HG02759 (cell line): ENCODE measurements around the gene CEP68.

Experiments used
- ATAC-seq: cut with Tn5 transposase; IDR thresholded peaks from one replicate; pipeline ENCODE4 v1.9.1; 2021; ENCODE audit warnings: mild to moderate bottlenecking, moderate library complexity; ENCODE audit not compliant: unreplicated experiment

Gene CEP68

GRCh38 chr2:65057391-65058052 is 1.3 kb downstream of the CEP68 start:
- ATAC-seq = peak; percentile 30

DNA sequence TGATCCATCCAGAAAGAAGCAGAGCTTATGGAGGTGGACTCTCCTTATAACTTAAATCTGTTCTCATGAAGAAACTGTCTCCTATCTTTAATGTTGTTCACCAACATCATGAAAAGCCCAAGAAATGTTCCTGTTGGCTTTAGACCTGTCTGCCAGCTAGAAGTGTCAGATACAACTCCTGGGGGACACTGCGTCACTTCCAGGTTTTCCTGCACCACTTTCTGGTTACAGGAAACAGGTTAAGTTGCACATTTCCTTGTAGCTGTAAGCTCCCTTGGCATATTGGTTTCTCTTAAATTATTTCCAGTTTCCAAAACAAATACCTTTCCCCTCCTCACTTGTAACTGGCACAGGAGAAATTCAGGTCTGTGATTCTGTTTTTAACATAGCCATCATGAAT is 2.9 kb downstream of the CEP68 start:
- no peak for ATAC-seq

DNA sequence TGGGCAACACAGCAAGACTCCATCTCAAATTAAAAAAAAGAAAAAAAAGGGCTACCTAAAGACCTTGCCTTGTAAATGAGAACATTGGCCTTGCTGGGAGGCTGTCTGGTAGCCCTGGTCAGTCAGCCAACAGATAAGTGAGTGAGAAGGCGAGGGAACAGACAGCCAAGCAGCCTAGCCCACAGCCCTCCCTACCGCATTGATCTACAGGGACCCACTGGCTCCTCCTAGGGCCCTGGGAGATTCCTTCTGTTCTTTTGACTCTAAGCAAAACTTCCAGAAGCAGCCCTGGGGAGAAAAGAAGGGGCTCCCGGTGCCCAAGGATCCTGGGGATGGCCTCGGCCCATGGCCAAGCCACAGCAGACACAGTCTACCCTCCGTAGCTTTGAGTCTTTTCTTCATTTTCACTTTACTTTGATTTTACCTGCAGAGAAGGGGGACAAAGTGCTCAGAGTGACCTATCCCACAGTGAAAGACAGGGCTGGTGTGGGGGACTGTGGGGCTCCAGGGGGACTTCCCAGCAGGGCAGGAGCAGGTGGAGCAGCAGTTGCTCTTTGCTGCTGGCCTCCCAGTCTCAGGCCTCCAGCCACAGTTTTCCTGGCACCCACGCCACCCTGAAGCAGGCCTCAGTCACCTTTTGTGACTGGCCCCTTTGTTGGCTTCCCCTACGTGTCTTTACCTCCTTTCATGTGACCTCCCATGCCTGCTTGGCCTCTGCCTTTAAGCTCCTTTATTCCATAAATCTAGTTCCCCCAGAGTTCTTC is 5.1 kb downstream of the CEP68 start:
- no peak for ATAC-seq

GRCh38 chr2:65061910-65062339 is 5.7 kb downstream of the CEP68 start:
- no peak for ATAC-seq

DNA sequence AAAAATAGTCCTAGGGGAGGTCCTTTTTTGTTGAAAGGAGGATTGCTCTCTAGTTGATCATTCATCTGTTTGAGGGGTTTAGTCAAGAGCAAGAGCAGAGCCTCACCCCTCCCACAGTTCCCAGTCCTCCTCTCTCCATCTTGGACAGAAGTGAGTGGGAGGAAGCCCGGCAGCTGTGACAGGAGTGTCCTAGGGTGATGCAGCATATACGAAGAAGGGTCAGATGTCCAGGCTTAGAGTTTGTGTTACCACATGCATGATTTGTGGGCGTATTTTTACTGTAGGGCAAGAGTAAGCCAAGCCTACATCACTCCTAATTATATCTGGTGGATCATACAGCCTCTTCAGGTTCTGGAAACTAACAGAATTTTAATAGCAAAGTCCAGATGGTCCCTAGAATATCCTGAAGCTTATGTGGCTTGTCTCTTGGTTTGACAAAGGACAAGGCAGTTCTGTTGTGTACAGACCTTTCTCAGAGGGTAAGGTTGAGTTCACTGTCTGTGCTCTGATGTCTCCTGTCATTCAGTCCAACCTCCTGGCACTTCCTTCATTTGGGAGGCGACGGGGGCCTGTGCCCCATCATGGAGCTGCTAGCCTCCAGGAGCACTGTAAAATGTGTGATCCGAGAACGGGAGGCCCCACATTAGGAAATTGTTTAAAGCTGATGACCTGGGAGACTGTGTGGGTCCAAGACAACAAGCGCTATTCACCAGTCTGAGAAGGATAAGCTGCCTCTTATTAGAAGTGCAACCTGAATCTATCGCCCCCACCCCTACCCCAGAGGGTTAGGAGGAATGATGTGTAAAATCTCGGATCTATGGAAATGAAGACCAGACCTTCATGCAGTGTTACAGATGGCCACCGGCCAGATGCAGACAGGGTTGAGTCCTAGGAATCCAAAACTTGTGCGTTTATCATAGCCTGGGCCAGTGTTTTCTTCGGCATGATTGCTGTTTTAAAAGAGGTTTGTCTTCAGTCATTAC is 6.9 kb downstream of the CEP68 start:
- ATAC-seq = no peak

GRCh38 chr2:65064728-65065552 is 8.7 kb downstream of the CEP68 start:
- ATAC-seq = peak; percentile 83

DNA sequence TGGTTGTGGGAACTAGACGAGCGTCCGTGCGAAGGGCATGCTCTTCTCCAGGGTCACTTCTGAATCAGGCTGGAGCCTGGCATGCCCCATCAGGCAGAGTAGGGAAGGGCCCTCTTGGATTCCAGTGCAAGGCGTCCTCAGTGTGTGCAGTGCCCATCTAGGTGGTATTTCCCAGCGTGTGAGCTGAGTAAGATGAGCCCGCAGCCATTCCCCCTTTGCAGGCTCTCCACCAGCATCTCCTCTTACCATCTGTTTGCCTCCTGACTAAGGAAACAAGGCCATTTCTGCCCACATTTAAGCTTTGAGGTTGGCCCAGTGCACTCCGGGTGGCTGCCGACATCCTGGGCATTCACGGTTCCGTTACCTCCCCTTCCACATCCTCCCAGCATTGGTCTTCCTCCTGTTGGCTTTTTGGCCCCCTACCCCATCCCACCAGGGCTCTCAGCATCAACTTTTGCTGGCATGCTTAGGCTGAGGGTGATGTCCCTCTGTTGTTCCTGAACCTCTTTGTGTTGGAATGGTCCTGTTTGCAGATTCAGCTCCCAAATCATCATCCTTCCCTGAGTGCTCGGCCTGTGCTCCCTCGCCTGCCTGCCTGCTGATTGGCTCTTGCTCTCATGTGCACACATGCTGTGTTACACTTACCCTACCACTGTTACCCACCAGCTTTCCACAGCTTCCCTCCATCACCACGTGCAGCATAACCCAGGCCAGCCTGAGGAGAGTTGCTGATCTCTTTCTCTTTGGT is 11.8 kb downstream of the CEP68 start:
- no peak for ATAC-seq

- no peak for ATAC-seq
Measured at GRCh38 chr2:65069439-65069824, 13.2 kb downstream of the CEP68 start.

GRCh38 chr2:65070172-65070830 is 14.1 kb downstream of the CEP68 start:
- ATAC-seq = no peak

- no peak for ATAC-seq
Measured at GRCh38 chr2:65070856-65071255, 14.6 kb downstream of the CEP68 start.

DNA sequence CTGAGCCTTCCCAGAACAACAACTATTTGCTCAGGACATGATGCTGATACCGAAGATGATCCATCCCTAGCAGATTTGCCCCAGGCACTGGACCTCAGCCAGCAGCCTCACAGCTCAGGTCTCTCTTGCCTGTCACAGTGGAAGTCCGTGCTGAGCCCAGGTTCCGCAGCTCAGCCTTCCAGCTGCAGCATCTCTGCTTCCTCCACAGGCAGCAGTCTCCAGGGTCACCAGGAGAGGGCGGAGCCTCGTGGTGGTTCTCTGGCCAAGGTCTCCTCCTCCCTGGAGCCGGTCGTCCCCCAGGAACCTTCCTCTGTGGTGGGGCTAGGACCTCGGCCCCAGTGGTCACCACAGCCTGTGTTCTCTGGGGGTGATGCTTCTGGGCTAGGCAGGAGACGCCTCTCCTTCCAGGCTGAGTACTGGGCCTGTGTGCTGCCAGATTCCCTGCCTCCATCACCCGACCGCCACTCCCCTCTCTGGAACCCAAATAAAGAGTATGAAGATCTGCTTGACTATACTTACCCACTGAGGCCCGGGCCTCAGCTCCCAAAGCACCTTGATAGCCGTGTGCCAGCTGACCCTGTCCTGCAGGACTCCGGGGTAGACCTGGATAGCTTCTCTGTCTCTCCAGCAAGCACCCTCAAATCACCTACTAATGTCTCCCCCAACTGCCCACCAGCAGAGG is 15.4 kb downstream of the CEP68 start:
- no peak for ATAC-seq

DNA sequence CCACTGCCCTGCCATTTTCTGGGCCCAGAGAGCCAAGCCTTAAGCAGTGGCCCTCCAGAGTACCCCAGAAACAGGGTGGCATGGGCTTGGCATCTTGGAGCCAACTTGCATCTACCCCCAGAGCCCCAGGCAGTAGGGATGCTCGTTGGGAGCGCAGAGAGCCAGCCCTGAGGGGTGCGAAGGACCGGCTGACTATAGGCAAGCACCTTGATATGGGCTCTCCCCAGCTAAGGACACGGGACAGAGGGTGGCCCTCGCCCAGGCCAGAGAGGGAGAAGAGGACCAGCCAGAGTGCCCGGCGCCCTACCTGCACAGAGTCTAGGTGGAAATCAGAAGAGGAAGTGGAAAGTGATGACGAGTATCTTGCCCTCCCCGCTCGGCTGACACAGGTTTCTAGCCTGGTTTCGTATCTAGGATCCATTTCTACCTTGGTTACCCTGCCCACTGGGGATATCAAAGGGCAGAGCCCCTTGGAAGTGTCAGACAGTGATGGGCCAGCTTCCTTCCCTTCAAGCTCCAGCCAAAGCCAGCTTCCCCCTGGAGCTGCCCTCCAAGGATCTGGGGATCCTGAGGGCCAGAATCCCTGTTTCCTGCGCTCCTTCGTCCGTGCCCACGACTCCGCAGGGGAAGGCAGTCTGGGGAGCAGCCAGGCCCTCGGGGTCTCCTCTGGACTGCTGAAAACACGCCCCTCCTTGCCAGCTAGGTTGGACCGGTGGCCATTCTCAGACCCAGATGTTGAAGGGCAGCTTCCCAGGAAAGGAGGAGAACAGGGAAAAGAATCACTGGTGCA is 16.2 kb downstream of the CEP68 start:
- peak; percentile 58 for ATAC-seq

- no peak for ATAC-seq
Measured at GRCh38 chr2:65073879-65074565, 17.8 kb downstream of the CEP68 start.

DNA sequence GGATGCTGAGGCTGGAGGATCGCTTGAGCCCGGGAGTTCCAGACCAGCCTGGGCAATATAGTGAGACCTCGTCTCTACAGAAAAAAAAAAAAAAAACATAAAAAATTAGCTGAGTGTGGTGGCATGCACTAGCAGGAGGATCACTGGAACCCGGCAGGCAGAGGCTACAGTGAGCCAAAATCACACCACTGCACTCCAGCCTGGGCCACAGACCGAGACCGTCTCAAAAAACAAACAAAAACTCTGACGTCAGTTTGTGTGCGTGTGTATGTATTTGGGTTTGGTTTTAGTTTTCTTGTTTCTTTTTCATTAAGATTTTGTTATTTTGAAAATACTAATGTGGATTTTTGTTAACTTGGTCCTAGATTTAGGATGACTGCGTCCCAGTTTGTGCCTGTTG is 19.0 kb downstream of the CEP68 start:
- no peak for ATAC-seq

- ATAC-seq = no peak
Measured at GRCh38 chr2:65075605-65076344, 19.6 kb downstream of the CEP68 start.

DNA sequence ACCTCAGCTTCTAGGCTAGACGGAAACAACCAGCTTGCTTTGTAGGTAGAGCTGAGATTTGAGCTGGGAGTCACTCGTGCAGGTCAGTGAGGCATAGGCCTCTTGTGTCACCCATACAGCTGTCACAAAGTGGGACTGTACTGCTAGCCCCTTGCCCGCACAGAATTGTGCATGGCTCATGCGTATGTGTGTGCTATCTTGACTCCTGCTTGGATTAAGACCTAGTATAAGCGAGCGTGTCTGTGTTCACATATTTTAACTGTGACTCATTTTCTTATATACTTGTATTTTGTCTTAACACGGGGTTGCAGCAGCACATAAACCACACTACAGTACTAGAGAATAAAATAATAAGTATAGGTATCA is 20.1 kb downstream of the CEP68 start:
- ATAC-seq = no peak

GRCh38 chr2:65077898-65078297 is 21.7 kb downstream of the CEP68 start:
- no peak for ATAC-seq
